ENCODE data around the gene GNMT.
A peak's percentile ranks its signal among the peaks of the same experiment; 100 is the strongest.
"Not testable (repeated sequence)": the region's sequence is repeated elsewhere in the genome, so short reads cannot be mapped to it uniquely, and the experiment has no call there.

Gene GNMT

GRCh38 chr6:42942444-42942843 lies 18.1 kb upstream of the GNMT start:
- no peak for ATAC-seq

DNA sequence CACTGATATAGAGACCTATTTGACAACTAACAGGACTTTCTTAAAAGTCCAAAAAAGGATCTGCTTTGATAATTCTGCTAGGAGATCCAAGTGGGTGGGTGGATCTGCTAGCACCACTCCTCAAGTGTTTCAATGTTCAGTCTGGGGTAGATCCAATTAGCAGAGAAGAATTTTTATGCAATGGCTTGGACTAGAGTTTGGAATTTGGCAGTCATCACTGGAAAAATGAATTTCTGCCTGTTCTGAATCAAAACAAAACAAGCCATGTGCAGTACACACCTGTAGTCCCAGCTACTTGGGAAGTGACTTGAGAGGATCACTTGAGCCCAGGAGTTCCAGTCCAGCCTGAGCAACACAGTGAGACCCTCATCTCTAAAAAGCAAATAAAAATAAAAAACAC lies 12.6 kb upstream of the GNMT start:
- ATAC-seq, result no peak

DNA sequence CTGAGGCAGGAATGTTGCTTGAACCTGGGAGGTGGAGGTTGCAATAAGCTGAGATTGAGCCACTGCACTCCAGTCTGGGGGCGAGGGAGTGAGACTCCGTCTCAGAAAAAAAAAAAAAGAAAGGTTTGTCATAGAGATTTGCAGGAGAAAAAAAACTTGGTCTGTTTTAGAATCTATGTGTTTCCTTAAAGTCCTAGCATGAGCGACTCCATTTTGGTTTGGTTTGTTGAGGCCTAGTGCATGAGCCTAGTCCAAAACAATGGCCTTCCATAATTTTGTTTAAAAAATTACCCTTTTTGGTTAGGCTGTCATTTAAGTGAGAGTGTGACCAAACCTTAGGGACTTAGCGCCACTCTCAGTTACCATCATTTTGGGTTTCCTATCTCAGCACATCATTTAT lies 8.2 kb upstream of the GNMT start:
- no peak for ATAC-seq

- ATAC-seq, result not testable (repeated sequence)
These were observed 6.1 kb upstream of the GNMT start for GRCh38 chr6:42954405-42954804.

DNA sequence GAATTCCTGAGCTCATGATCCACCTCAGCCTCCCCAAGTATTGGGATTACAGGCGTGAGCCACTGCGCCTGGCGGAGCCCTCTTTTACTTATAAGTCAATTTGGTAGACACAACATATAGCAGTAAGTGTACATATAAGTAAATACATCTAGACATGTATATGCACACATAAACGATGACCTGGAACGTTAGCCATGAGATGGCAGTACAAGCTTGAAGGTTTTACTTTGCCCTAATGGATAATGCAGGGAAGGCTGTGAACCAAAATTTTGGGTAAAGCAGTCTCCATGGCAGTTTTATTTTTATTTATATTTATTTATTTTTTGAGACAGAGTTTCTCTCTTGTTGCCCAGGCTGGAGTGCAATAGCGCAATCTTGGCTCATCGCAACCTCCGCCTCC lies 2.4 kb upstream of the GNMT start:
- no peak for ATAC-seq

GRCh38 chr6:42959917-42960242 lies 674 bp upstream of the GNMT start:
- no peak for ATAC-seq

GRCh38 chr6:42961020-42961470 lies 491 bp downstream of the GNMT start:
- ATAC-seq, result no peak

DNA sequence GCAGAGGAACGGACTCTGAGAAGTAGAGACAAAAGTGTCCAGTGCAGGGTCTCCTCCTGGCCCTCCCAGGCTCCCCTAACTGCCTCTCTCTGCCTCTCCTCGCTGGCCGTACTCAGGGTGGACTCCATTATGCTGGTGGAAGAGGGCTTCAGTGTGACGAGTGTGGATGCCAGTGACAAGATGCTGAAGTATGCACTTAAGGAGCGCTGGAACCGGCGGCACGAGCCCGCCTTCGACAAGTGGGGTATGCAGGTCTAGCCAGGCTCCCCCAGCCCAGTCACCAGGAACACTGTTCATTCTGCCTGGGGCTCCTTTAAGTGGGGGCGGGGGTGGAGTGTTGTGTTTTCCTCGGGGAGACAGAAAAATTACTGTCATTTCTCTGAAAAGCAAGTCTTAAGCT lies 1.5 kb downstream of the GNMT start:
- ATAC-seq, result no peak

DNA sequence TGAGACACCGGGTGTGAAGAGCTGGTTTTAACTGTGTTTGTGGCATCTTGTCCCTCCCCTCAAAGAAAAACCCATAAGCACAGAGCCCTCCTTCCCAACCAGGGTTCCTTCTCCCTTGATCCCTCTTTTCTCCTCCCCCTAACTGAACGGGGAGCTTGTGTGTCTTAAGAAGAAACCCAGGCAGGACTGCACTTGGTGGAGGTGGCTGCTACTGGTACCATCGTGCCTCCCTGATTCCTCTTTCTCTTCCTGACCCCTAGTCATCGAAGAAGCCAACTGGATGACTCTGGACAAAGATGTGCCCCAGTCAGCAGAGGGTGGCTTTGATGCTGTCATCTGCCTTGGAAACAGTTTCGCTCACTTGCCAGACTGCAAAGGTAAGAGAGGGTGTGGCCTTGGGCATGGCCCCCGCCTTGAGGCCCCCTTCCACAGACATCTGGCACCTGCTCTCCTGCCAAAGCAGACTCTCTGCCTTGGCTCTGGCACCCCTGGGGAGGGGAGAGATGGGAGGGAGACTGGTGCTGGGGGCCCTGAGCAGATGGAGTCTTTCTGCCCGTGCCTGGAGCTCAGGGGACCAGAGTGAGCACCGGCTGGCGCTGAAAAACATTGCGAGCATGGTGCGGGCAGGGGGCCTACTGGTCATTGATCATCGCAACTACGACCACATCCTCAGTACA lies 2.1 kb downstream of the GNMT start:
- ATAC-seq, result no peak

- ATAC-seq, result no peak
These were observed 2.8 kb downstream of the GNMT start for GRCh38 chr6:42963179-42963854.

GRCh38 chr6:42963855-42964605 lies 3.5 kb downstream of the GNMT start:
- peak; percentile 30 to 46 for ATAC-seq

DNA sequence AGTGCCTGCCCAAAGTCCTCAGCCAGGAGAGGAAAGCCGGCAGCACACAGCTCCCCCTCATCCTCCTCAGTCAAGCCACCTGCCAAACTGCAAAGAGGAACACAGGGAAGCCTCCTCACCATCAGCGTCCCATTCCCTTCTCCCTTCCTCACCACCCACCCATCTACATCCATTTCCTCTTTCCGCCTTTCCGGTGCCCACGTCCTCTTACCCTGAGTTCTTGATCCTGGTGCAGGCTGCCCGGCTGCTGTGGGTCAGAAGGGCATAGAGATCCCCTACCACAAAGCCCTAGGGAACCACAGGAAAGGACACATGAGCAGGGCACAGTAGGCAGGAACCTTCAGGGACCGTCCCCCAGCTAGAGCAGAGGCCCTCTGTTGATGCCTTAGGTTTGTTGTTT lies 6.0 kb downstream of the GNMT start:
- no peak for ATAC-seq

GRCh38 chr6:42967228-42967627 lies 6.7 kb downstream of the GNMT start:
- no peak for ATAC-seq

- ATAC-seq, result no peak
These were observed 7.7 kb downstream of the GNMT start for GRCh38 chr6:42968126-42968701.

DNA sequence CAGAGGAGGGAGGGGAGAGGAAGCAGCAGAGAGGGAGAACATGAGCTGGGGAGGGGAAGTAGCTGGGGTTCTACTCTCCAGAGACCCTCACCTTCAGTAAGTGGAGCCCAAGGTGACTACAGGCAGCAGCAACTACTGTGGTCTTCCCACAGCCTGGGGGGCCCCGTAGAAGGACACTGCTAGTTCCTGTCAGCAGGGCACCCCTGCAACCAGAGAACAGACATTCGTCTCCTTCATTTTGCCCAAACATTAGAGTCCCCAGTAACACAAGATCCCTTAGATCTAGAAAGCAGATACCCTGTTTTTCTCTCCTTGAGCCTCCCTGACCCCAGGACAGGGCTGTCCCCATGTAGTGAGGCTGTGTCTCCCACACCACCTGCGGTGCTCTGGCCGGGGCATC lies 8.2 kb downstream of the GNMT start:
- no peak for ATAC-seq

DNA sequence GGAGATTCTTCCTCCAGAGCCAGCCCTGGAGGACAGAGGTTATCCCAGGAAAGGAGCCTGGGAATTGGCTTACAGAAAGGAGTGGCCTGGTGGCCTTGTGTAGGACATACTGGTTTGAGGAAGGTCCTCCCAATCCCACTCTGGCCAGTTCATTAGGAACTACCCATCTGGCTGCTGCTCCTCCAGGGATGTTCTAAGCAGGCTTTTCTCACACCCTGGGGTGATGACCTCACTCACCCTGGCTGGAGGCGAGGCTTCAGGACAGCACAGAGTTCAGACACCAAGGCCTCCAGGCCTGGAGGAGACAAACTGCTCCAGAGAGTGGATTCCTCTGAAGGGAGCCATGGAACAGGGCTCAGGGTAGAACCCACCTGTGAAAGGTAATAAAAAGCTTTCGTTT lies 8.9 kb downstream of the GNMT start:
- ATAC-seq, result no peak

DNA sequence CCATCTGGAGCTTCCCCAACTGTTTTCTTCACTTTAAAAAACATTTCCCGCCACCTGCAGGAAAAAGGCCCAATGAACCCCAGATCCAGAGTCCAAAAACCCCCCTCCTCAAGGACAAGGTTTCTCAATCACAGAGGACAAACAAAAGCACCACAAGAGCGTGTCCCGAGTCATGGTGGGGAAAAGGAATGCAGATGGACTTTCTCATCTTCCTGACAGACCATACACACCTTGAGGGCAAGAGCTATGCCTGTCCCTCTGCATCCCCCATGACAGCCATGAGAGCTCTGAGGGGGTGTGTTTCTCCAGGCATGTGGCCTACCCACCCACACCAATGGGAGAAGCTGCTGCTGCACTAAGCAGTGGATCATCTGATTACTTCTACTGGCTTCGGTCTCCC lies 9.4 kb downstream of the GNMT start:
- no peak for ATAC-seq

- peak; percentile 62 to 67 for ATAC-seq
These were observed 10.5 kb downstream of the GNMT start for GRCh38 chr6:42970871-42971612.

DNA sequence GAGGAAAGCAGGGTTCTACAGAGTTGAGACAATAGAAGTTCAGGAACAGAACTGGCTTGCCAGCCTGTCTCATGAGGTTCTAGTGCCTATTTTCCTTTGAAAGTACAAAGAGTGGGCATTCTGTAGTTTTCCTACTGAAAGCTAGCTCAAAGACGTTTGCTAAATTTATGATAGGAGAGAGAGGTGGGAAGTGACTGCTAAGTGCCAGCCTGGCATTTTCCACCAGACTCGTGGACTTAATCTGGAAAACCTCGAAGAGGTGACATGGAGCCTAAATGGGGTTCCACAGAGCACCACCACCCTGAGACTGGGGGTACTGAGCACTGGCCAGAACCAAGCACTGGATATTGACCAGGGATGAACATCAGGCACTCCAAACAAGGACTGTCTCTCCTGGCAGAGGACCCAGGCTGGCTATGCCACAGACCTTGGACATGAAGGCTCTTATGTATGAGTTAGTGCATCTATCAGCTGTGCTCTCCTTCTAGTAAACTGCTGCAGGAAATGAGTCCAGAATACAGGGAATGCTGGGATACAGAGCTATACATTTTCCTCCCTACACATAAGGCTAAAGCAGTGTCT lies 11.3 kb downstream of the GNMT start:
- ATAC-seq, result no peak

DNA sequence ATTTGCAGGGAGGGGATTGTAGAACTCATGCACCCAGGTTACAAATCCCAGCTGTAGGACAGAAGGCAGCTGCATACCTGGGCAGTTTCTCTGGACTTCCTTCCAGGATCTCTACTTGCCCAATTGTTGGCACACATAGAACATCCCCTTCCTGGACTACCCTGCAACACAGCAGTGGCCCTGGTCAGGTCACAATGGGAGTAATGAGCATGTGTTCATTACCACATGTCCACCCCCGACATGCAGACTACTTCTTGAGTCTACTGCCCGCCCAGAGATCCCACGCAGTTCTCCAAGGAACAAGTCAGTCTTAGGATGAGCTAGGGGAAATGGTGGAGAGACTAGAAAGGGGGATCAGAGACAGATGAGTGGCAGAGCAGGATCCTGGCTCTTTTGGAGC lies 13.4 kb downstream of the GNMT start:
- ATAC-seq, result no peak

DNA sequence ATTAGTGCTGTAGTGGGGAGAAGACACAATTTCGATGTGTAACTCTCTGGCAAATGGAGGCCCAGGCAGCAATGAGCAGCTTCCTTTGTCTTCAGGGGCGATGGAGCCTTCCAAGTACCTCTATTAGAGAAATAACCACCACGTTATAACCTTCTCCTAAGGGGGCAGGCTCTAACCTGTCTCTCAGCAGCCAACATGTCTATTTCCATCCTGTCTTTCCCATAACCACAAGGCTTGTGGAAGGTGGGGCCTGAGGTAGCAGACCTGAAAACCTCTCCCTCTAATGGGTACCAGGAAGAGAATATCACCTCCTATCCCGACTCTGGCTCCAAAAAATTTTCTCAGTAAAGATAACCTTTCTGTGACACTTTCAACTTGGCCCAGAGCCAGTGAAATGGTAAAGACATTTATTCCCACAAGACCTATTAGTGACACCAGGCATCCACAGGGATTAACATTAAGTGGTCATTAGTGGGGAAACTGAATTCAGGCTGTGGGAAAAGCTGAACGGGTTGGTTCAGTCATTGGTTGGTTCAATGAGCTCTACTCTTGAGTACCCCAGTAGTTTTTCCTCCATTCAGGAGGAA lies 14.5 kb downstream of the GNMT start:
- ATAC-seq, result no peak

GRCh38 chr6:42978487-42978838 lies 17.9 kb downstream of the GNMT start:
- peak in 1 of 2 donors; percentile 1 for ATAC-seq
